Mesothelial cell of epicardium (in vitro differentiated cells): Measurements from ENCODE around the gene ZNF609. TPM values are rescaled to one million over a fixed set of nuclear protein-coding genes. Genes with fewer than 3 reads are reported as not detected.

ENCODE experiments used
- DNase-seq, 2 experiments: peaks; one replicate each; pipeline ENCODE4 v3.0.0; 2021; ENCODE audit warnings: low spot score in 2 of 2; ENCODE audit not compliant: unreplicated experiment in 2 of 2
- H3K27ac Mint-ChIP-seq: 2 replicates; pipeline ENCODE4 v1.8.0; 2021; ENCODE audit warnings: mixed read lengths
- H3K27me3 Mint-ChIP-seq: 2 replicates; pipeline ENCODE4 v1.8.0; 2021; ENCODE audit warnings: low read depth, mixed read lengths
- H3K36me3 Mint-ChIP-seq: 2 replicates; pipeline ENCODE4 v1.8.0; 2021; ENCODE audit warnings: mixed read lengths
- H3K4me1 Mint-ChIP-seq: 2 replicates; pipeline ENCODE4 v1.8.0; 2021; ENCODE audit warnings: mixed read lengths
- H3K4me3 Mint-ChIP-seq: 2 replicates; pipeline ENCODE4 v1.8.0; 2021; ENCODE audit warnings: mild to moderate bottlenecking, moderate library complexity, mixed read lengths
- H3K9me3 Mint-ChIP-seq: 2 replicates; pipeline ENCODE4 v1.8.0; 2021; ENCODE audit warnings: mixed read lengths
- CTCF ChIP-seq: fragments of 200-600 bp; sonication (generic); IDR thresholded peaks from one replicate; pipeline ENCODE4 v1.5.0; 2021; ENCODE audit warnings: antibody characterized with exemption; ENCODE audit not compliant: unreplicated experiment
- total RNA-seq: library from RNA; stranded (reverse); gene quantifications from 3 replicates; pipeline ENCODE4 v1.2.1, GENCODE V29; 2021

Gene ZNF609
- total RNA-seq, 1 donor from 2014 or later = 76.0 TPM

- Mint-ChIP-seq H3K4me1 (peaks cover 15% of the 10 kb centered on the region), H3K27ac (peak overlapping the region; percentile 76), H3K4me3 (no peak overlapping the region), H3K27me3 (no peaks in the 10 kb centered on the region), H3K9me3 (no peaks in the 10 kb centered on the region), H3K36me3 (peaks cover 3% of the 10 kb centered on the region)
- no peak for TF ChIP-seq CTCF
- DNase-seq = no peak
Measured at GRCh38 chr15:64611085-64611725, 150.8 kb downstream of the ZNF609 start.

DNA sequence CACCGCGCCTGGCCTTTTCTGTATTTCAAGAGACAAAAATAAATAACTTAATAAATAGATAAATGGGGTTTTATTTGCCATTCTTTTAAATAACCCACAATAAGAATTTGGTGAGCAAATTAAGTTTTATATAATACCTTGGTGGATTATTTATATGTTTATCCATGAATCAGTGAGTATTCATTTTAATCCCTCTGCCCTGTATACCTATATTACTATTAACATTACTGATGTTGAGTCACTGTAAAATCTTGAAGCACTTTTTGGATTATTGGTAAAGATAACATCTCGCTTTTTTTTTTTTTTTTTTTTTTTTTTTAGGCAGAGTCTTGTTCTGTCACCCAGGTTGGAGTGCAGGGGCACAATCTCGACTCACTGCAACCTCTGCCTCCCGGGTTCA is 154.1 kb downstream of the ZNF609 start:
- peaks cover 29% of the 10 kb centered on the region for H3K4me1 Mint-ChIP-seq
- no peaks in the 10 kb centered on the region for H3K9me3 Mint-ChIP-seq
- no peaks in the 10 kb centered on the region for H3K27me3 Mint-ChIP-seq
- no peak for TF ChIP-seq CTCF
- H3K27ac Mint-ChIP-seq = no peak overlapping the region
- H3K36me3 Mint-ChIP-seq = peaks cover 3% of the 10 kb centered on the region
- DNase-seq = no peak
- no peak overlapping the region for H3K4me3 Mint-ChIP-seq

GRCh38 chr15:64617727-64618126 is 157.3 kb downstream of the ZNF609 start:
- no peak for DNase-seq
- no peak for TF ChIP-seq CTCF
- Mint-ChIP-seq H3K36me3 (peaks cover 3% of the 10 kb centered on the region), H3K27me3 (no peaks in the 10 kb centered on the region), H3K4me3 (no peak overlapping the region), H3K27ac (no peak overlapping the region), H3K4me1 (peaks cover 42% of the 10 kb centered on the region), H3K9me3 (no peaks in the 10 kb centered on the region)

- Mint-ChIP-seq H3K36me3 (peaks cover 3% of the 10 kb centered on the region), H3K9me3 (no peaks in the 10 kb centered on the region), H3K4me1 (peaks cover 45% of the 10 kb centered on the region), H3K27ac (peak overlapping the region; percentile 21), H3K27me3 (no peaks in the 10 kb centered on the region), H3K4me3 (no peak overlapping the region)
- no peak for DNase-seq
- no peak for TF ChIP-seq CTCF
Measured at GRCh38 chr15:64618138-64618537, 157.8 kb downstream of the ZNF609 start.

DNA sequence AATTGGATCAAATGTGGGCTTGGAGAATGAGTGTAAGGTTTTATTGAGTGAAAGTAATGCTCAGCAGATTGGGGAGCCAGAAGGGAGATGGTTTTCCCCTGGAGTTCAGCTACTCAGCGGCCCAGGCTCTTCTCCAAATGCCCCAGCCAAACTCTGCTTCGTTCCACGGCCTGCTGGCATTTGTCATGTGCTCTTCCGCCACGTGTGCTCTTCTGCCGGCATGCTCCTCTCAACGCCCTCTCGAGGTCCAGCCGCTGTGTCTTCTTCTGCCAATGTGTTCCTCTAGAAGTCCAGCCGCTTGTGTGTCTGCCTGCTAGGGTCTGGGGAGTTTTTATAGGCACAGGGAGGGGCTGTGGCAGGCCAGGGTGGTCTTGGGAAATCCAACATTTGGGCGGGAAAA is 158.2 kb downstream of the ZNF609 start:
- peaks cover 47% of the 10 kb centered on the region for H3K4me1 Mint-ChIP-seq
- TF ChIP-seq CTCF = no peak
- H3K4me3 Mint-ChIP-seq = no peak overlapping the region
- peaks cover 3% of the 10 kb centered on the region for H3K36me3 Mint-ChIP-seq
- no peaks in the 10 kb centered on the region for H3K27me3 Mint-ChIP-seq
- H3K9me3 Mint-ChIP-seq = no peaks in the 10 kb centered on the region
- no peak for DNase-seq
- peak overlapping the region; percentile 21 for H3K27ac Mint-ChIP-seq
